Pancreas (tissue), 10 donors: Measurements from ENCODE around the gene PCDH15. TPM values are rescaled to one million over a fixed set of nuclear protein-coding genes. Genes with fewer than 3 reads are reported as not detected.

Experiments
- ATAC-seq, 4 donors: fragments of 200-7000 bp; cut with Tn5 transposase; one replicate each; pipeline versions ENCODE4 v1.8.0 to v1.9.1; 2020; ENCODE audit warnings: mild to moderate bottlenecking in 4 of 4, moderate library complexity in 4 of 4
- DNase-seq, 6 donors: peaks; one replicate each; pipeline ENCODE4 v3.0.0-alpha.2; 2020
- FAIRE-seq: peaks from 2 replicates; lab custom pipeline; 2012; peaks lifted over from hg19 to GRCh38; lab: Jason Lieb, UNC
- H3K27ac ChIP-seq, 4 donors: fragments of 200-600 bp; sonication (generic); 1 replicate in 3 of 4; 2 replicates in 1 of 4; pipeline versions ENCODE4 v1.5.0 to v1.8.0; 2020
- H3K27me3 ChIP-seq, 4 donors: fragments of 200-600 bp; one replicate each; pipeline ENCODE4 v1.8.0; 2021
- H3K36me3 ChIP-seq, 3 donors: fragments of 200-600 bp; sonication (generic) in 1 of 3; one replicate each; pipeline versions ENCODE4 v1.5.0 to v1.8.0; 2020 to 2021
- H3K4me1 ChIP-seq, 3 donors: fragments of 200-600 bp; one replicate each; pipeline ENCODE4 v1.8.0; 2021
- H3K4me3 ChIP-seq, 4 donors: fragments of 200-600 bp; sonication (generic) in 2 of 4; one replicate each; pipeline versions ENCODE4 v1.5.0 to v1.8.0; 2020 to 2021
- H3K9me3 ChIP-seq, 4 donors: fragments of 200-600 bp; one replicate each; pipeline ENCODE4 v1.8.0; 2021
- CTCF ChIP-seq, 4 donors: fragments of 200-600 bp; sonication (generic) in 3 of 4; IDR thresholded peaks; one replicate each; pipeline versions ENCODE4 v1.5.0 to v1.8.0; 2021; ENCODE audit warnings: antibody characterized with exemption in 4 of 4
- WGBS, 2 donors: extraction: QIAGEN DNeasy Blood & Tissue Kit; methylation state at CpG; one replicate each; pipeline ENCODE4 v1.1.7; 2013; 5-methylcytosine and 5-hydroxymethylcytosine counted together
- intact Hi-C, 3 donors: fragments of 100-400 bp; cut with DNase I; formaldehyde crosslinking; loops; one replicate each; pipeline versions ENCODE4 v1.11.1 to v1.14.2; 2022
- microRNA-seq, 2 donors: library from miRNA; unstranded; fragments of <30 nt; microRNA quantifications; one replicate each; pipeline versions ENCODE4 to v1.1.0, GENCODE V29; 2019 to 2020
- polyA plus RNA-seq, 2 donors: library from polyadenylated mRNA; stranded (reverse); fragments of 200-250 nt; gene quantifications; one replicate each; pipeline ENCODE4 v1.2.3, GENCODE V29; 2013
- total RNA-seq, 6 donors: library from RNA; stranded (reverse); fragmentation: NEBNext Ultra II Directional in 4 of 6; extraction: Animal tissue kit (Norgen Biotek cat#: 25700) in 4 of 6; gene quantifications; one replicate each; pipeline versions ENCODE4 v1.2.1 to v1.2.4, GENCODE V29; 2021 to 2023
- donor health status: healthy with polysubstance abuse.
- donor health status: DM: no; HTN: no; CAD: no; lungs with moderate emphysema.
- donor health status: DM: no; HTN: no; CAD: no.
- donor health status: control.
- donor health status: control.
- donor health status: Bipolar disorder and iron deficiency.
- donor health status: DM: yes; HTN: yes; CAD: no.
- donor health status: DM: no; HTN: no; CAD: no.
- donor health status: DM: no; HTN: no; CAD: no.
- donor health status: DM: yes; HTN: yes; CAD: no.

PCDH15 gene
- total and polyA plus RNA-seq, 8 donors: 0.31 TPM; not detected in 7

GRCh38 chr10:53754596-53755250, 1046.3 kb downstream of the PCDH15 start:
- DNase-seq (no peak), FAIRE-seq (no peak), ATAC-seq (no peak)
- H3K4me3 ChIP-seq: no peak overlapping the region
- H3K9me3 ChIP-seq: no peaks in the 10 kb centered on the region
- WGBS, 2 donors: 21 to 30% methylated on average over 6 of the region's 6 CpGs
- peaks cover 0 to 6% (median 0%) of the 10 kb centered on the region in 4 donors for H3K27me3 ChIP-seq
- no peaks in the 10 kb centered on the region for H3K4me1 ChIP-seq
- no peak overlapping the region for H3K27ac ChIP-seq
- H3K36me3 ChIP-seq: no peaks in the 10 kb centered on the region
- TF ChIP-seq CTCF (IDR thresholded peaks at IDR 0.05): no peak
- intact Hi-C loops: no loop called here

Small RNA genes lying within 50 kb of the gene (microRNA-seq; reads per million reads assigned to microRNA genes)
- 0 reads per million in 2 donors for gene MIR548F1
